ENCODE data around the gene OR14C36.

The OR14C36 gene

DNA sequence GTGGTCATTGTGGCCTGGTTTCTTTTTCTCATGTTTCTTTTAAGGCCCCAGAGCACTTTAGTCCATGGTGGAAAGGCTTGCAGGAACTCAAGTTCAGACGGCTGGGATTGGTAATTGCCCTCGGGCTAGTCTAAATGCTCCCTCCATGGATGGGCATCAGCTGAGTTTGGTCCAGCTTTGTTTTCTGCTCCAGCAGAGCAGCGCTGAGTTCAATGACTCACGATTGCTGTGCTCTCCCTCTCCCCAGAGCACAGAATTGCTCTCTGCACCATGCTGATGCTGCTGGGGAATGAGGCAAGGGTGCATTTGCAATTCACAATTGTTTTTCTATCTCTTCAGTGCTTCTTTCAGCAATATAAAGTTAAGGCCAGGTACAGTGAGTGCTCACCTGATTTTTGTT is 25.2 kb downstream of the OR14C36 start:
- no peaks in the 10 kb centered on the region for H3K4me1 ChIP-seq (ENCODE audit: insufficient read depth, low read length)
- no peaks in the 10 kb centered on the region for H3K27me3 ChIP-seq (ENCODE audit: insufficient read depth, low read length)
- H3K9ac ChIP-seq (ENCODE audit: low read depth, low read length): no peak overlapping the region
- H3K27ac ChIP-seq (ENCODE audit: low read length): no peak overlapping the region
- peaks cover 97% of the 10 kb centered on the region for H3K9me3 ChIP-seq (ENCODE audit: insufficient read depth, low read depth, low read length)
- no peaks in the 10 kb centered on the region for H3K36me3 ChIP-seq (ENCODE audit: insufficient read depth, low read depth, low read length)
- no peak overlapping the region for H3K4me3 ChIP-seq (ENCODE audit: low read length)

DNA sequence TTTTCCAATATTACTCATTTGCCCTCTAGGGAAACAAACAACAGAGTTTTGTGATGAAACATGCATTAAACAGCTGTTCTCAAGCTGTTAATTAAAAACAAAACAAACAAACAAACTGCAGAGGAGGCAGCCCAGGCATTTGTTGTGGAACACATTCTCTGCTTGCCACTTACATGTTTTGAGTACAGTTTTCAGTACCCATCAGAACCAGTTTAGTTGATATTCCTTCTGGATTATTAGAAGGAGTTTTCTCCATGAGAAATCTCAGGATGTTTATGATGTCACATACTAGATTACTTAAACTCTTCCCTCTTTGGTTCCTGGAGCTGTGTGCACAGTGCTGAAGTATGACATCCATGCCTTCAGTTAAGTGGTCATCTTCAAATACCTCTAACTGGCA is 26.9 kb downstream of the OR14C36 start, which contains the start of gene OR2T6:
Gene OR2T6, plus strand, starts transcription at position 301 of the 400 bp plus-strand sequence. CDS start 11,863 bp downstream, outside the sequence.
- H3K27ac ChIP-seq (ENCODE audit: low read length): no peak within 1 kb of the TSS
- H3K9ac ChIP-seq (ENCODE audit: low read depth, low read length): no peak within 1 kb of the TSS
- peaks cover 92% of the 10 kb centered on the region for H3K9me3 ChIP-seq (ENCODE audit: insufficient read depth, low read depth, low read length)
- H3K4me3 ChIP-seq (ENCODE audit: low read length): no peak within 1 kb of the TSS
- no peaks in the 10 kb centered on the region for H3K27me3 ChIP-seq (ENCODE audit: insufficient read depth, low read length)
- H3K4me1 ChIP-seq (ENCODE audit: insufficient read depth, low read length): no peaks in the 10 kb centered on the region
- no peaks in the 10 kb centered on the region for H3K36me3 ChIP-seq (ENCODE audit: insufficient read depth, low read depth, low read length)

DNA sequence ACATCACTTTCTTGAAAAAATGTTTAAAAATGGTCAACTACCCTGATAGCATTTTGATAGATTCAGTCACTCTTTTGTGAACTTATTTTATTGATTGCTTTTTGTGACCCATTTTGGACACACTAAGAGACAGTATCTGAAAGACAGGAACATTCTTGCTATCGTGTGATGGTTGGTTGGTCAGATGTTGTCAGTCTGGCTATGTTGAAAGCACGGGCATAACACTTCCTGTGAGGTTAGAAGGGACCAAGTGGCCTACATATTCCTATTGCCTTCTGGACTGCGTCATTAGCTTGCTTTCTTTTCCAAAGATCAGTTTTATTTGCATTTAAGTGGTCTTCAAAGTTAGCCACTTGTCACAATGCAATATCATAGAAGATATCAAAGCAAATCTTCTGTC is 28.3 kb downstream of the OR14C36 start:
- Histone ChIP-seq H3K27me3 (ENCODE audit: insufficient read depth, low read length) (no peaks in the 10 kb centered on the region), H3K9ac (ENCODE audit: low read depth, low read length) (no peak overlapping the region), H3K4me1 (ENCODE audit: insufficient read depth, low read length) (no peaks in the 10 kb centered on the region), H3K36me3 (ENCODE audit: insufficient read depth, low read depth, low read length) (no peaks in the 10 kb centered on the region), H3K9me3 (ENCODE audit: insufficient read depth, low read depth, low read length) (peaks cover 85% of the 10 kb centered on the region), H3K27ac (ENCODE audit: low read length) (no peak overlapping the region), H3K4me3 (ENCODE audit: low read length) (no peak overlapping the region; the same call in 1 of the 2 replicates)

DNA sequence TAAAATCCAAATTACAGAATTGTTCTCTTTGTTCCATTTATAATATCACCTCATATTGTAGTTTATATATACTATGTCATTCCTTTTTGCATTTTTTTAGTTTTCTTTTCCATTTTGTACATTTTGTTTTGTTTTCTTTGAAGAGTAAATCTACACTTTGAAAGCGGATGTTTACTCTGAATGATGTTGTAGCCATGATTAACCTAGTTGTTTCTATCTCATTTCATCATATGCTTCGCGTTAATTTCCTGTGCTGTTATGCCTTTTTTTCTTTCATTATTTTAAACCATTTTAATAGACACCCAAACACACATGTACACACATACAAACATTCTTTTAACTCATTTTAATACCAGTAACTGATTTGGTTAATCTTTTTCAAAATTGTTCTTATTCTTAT is 32.3 kb downstream of the OR14C36 start:
- no peak overlapping the region for H3K27ac ChIP-seq (ENCODE audit: low read length)
- peaks cover 74% of the 10 kb centered on the region for H3K9me3 ChIP-seq (ENCODE audit: insufficient read depth, low read depth, low read length)
- H3K4me3 ChIP-seq (ENCODE audit: low read length): no peak overlapping the region

DNA sequence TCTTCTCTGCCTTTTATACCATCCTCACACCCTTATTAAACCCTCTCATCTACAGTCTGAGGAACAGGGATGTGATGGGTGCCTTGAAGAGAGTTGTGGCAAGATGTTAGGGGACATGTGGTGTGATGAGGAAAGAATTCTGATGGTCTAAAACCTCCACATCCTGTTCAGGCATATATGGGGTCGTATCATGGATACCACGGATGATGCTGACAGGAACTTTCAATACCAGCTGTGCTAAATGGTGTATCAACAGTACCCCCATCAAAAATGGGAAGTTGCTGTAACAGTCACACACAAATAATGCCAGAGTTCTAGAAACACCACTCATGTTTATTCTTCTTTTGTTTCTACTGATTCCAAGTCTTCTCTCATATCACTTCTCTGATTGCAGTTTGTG is 39.9 kb downstream of the OR14C36 start:
- Histone ChIP-seq H3K9ac (ENCODE audit: low read depth, low read length) (no peak overlapping the region), H3K27me3 (ENCODE audit: insufficient read depth, low read length) (no peaks in the 10 kb centered on the region), H3K4me1 (ENCODE audit: insufficient read depth, low read length) (no peaks in the 10 kb centered on the region), H3K4me3 (ENCODE audit: low read length) (no peak overlapping the region), H3K36me3 (ENCODE audit: insufficient read depth, low read depth, low read length) (no peaks in the 10 kb centered on the region), H3K27ac (ENCODE audit: low read length) (no peak overlapping the region), H3K9me3 (ENCODE audit: insufficient read depth, low read depth, low read length) (peaks cover 91% of the 10 kb centered on the region)

More for the DNA sequence above, 32.3 kb downstream of the OR14C36 start:
- H3K36me3 ChIP-seq (ENCODE audit: insufficient read depth, low read depth, low read length): no peaks in the 10 kb centered on the region
- H3K9ac ChIP-seq (ENCODE audit: low read depth, low read length): no peak overlapping the region
- no peaks in the 10 kb centered on the region for H3K4me1 ChIP-seq (ENCODE audit: insufficient read depth, low read length)
- H3K27me3 ChIP-seq (ENCODE audit: insufficient read depth, low read length): no peaks in the 10 kb centered on the region

DNA sequence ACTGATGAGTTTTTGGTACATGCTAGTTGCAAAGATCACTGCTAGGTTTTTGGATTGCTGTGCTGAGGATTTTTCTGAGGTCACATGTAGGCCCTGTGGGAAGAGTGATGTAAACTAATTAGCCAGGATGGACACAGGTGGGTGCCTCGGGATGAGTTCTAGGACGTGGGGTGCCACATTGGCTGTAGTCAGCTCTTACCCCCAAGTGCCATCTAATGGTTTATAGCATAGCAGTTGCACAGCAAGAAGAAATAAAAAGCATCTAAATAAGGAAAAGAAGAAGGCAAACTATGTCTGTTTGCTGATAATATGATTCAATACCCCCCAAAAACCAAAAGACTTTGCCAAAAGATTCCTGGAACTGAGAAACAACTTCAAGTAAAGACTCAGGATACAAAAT is 44.5 kb downstream of the OR14C36 start:
- Histone ChIP-seq H3K9me3 (ENCODE audit: insufficient read depth, low read depth, low read length) (peaks cover 86% of the 10 kb centered on the region), H3K27ac (ENCODE audit: low read length) (no peak overlapping the region), H3K36me3 (ENCODE audit: insufficient read depth, low read depth, low read length) (no peaks in the 10 kb centered on the region), H3K4me3 (ENCODE audit: low read length) (no peak overlapping the region), H3K4me1 (ENCODE audit: insufficient read depth, low read length) (no peaks in the 10 kb centered on the region), H3K27me3 (ENCODE audit: insufficient read depth, low read length) (no peaks in the 10 kb centered on the region), H3K9ac (ENCODE audit: low read depth, low read length) (no peak overlapping the region)

All from iPS-20b (cell line).